ENCODE measurements around the gene GAL3ST1.

Gene GAL3ST1

DNA sequence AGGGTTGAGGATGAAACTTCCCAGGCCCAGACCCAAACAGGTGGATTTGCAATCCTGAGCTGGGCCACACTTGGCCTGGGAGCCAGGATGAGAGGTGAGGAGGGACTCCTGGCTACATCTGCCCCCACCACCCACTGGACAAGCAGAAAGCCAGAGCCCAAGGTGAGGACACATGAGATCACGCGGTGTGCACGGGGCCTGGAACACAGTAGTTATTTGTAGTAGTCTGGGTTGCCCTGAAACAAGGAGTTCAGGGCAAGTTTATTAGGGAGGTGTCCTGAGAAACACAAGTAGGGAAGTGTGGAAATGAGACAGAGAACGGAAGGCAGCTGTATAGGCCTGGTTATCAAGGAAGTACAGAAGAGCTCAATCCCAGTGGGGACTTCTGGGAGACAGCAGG is 27.3 kb downstream of the GAL3ST1 start:
- Histone ChIP-seq H3K27ac (ENCODE audit: low read length) (no peak overlapping the region), H3K4me1 (ENCODE audit: insufficient read depth, low read length) (no peaks in the 10 kb centered on the region), H4K20me1 (ENCODE audit: insufficient read depth, low read length) (no peaks in the 10 kb centered on the region), H3K79me2 (ENCODE audit: insufficient read depth, low read length) (no peaks in the 10 kb centered on the region), H3K27me3 (ENCODE audit: insufficient read depth, low read length, poor library complexity) (peaks cover 3% of the 10 kb centered on the region), H3K36me3 (ENCODE audit: insufficient read depth, low read length) (no peaks in the 10 kb centered on the region), H3K4me3 (ENCODE audit: low read depth in 1 of 2, low read length in 2 of 2) (no peak overlapping the region), H3K4me2 (ENCODE audit: insufficient read depth, low read length) (no peak overlapping the region), H2AFZ (ENCODE audit: low read depth, low read length) (no peak overlapping the region), H3K9me3 (ENCODE audit: insufficient read depth, low read length, severe bottlenecking) (no peaks in the 10 kb centered on the region), H3K9ac (ENCODE audit: low read depth, low read length) (no peak overlapping the region)
- DNase-seq (no peak), ATAC-seq (ENCODE audit: insufficient read depth, low read depth) (no peak)
- TF ChIP-seq, protein P1, sequence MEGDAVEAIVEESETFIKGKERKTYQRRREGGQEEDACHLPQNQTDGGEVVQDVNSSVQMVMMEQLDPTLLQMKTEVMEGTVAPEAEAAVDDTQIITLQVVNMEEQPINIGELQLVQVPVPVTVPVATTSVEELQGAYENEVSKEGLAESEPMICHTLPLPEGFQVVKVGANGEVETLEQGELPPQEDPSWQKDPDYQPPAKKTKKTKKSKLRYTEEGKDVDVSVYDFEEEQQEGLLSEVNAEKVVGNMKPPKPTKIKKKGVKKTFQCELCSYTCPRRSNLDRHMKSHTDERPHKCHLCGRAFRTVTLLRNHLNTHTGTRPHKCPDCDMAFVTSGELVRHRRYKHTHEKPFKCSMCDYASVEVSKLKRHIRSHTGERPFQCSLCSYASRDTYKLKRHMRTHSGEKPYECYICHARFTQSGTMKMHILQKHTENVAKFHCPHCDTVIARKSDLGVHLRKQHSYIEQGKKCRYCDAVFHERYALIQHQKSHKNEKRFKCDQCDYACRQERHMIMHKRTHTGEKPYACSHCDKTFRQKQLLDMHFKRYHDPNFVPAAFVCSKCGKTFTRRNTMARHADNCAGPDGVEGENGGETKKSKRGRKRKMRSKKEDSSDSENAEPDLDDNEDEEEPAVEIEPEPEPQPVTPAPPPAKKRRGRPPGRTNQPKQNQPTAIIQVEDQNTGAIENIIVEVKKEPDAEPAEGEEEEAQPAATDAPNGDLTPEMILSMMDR (IDR thresholded peaks at IDR 0.05; ENCODE audit: borderline replicate concordance, extremely low read depth, low read length, poor library complexity, severe bottlenecking) = no peak
- no peak for TF ChIP-seq EZH2 (IDR thresholded peaks at IDR 0.05; ENCODE audit: borderline replicate concordance, low read depth, low read length, severe bottlenecking)

DNA sequence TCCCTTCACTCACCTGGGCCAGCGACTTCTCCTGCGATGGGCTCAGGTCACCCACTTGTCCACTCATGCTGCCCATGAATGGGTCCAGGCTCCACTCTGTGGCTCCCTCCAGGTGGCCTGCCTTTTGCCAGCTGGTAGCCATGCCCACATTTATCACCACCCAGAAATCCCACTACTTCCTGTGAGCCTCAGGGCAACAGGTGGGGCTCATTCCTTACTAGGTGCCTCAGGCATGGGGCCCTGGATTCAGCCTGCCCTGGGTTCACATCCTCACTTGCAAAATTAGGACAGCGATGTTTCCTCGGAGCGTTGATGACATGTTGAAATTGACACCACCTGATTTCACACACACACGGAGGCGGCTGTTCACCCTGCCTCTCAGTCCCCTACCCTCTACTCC is 27.8 kb downstream of the GAL3ST1 start, which contains the start of gene SEC14L6:
Gene SEC14L6 (minus strand): TSS at position 126 of the 400 bp plus-strand sequence. CDS start 59 bp downstream, at position 67.
- DNase-seq = no peak

DNA sequence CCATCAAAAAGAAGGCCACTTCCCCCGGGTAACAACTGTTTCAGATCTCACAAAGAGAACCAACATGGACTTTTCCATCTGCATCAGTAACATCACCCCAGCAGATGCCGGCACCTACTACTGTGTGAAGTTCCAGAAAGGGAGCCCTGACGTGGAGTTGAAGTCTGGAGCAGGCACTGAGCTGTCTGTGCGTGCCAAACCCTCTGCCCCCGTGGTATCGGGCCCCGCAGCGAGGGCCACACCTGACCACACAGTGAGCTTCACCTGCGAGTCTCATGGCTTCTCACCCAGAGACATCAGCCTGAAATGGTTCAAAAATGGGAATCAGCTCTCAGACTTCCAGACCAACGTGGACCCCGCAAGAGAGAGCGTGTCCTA is 31.7 kb downstream of the GAL3ST1 start:
- Histone ChIP-seq H4K20me1 (ENCODE audit: insufficient read depth, low read length) (no peaks in the 10 kb centered on the region), H3K27ac (ENCODE audit: low read length) (no peak overlapping the region), H3K4me3 (ENCODE audit: low read depth in 1 of 2, low read length in 2 of 2) (no peak overlapping the region), H3K4me2 (ENCODE audit: insufficient read depth, low read length) (no peak overlapping the region), H3K36me3 (ENCODE audit: insufficient read depth, low read length) (no peaks in the 10 kb centered on the region), H3K9me3 (ENCODE audit: insufficient read depth, low read length, severe bottlenecking) (no peaks in the 10 kb centered on the region), H3K4me1 (ENCODE audit: insufficient read depth, low read length) (no peaks in the 10 kb centered on the region), H3K79me2 (ENCODE audit: insufficient read depth, low read length) (no peaks in the 10 kb centered on the region), H3K27me3 (ENCODE audit: insufficient read depth, low read length, poor library complexity) (no peaks in the 10 kb centered on the region), H2AFZ (ENCODE audit: low read depth, low read length) (no peak overlapping the region), H3K9ac (ENCODE audit: low read depth, low read length) (no peak overlapping the region)
- ATAC-seq (ENCODE audit: insufficient read depth, low read depth) (no peak), DNase-seq (no peak)
- TF ChIP-seq, protein P1 (IDR thresholded peaks at IDR 0.05; ENCODE audit: borderline replicate concordance, extremely low read depth, low read length, poor library complexity, severe bottlenecking) = no peak
- TF ChIP-seq EZH2 (IDR thresholded peaks at IDR 0.05; ENCODE audit: borderline replicate concordance, low read depth, low read length, severe bottlenecking) = no peak

More for the DNA sequence above, 27.8 kb downstream of the GAL3ST1 start, which contains the start of gene SEC14L6:
- ATAC-seq (ENCODE audit: insufficient read depth, low read depth) = no peak
- H3K4me2 ChIP-seq (ENCODE audit: insufficient read depth, low read length) = no peak within 1 kb of the TSS
- H4K20me1 ChIP-seq (ENCODE audit: insufficient read depth, low read length) = no peaks in the 10 kb centered on the region
- no peak within 1 kb of the TSS for H3K27ac ChIP-seq (ENCODE audit: low read length)
- H3K27me3 ChIP-seq (ENCODE audit: insufficient read depth, low read length, poor library complexity) = peaks cover 3% of the 10 kb centered on the region
- TF ChIP-seq, protein P1 (IDR thresholded peaks at IDR 0.05; ENCODE audit: borderline replicate concordance, extremely low read depth, low read length, poor library complexity, severe bottlenecking) = no peak
- TF ChIP-seq EZH2 (IDR thresholded peaks at IDR 0.05; ENCODE audit: borderline replicate concordance, low read depth, low read length, severe bottlenecking) = no peak
- H3K4me3 ChIP-seq (ENCODE audit: low read depth in 1 of 2, low read length in 2 of 2) = no peak within 1 kb of the TSS
- H3K9ac ChIP-seq (ENCODE audit: low read depth, low read length) = no peak within 1 kb of the TSS
- no peak within 1 kb of the TSS for H2AFZ ChIP-seq (ENCODE audit: low read depth, low read length)
- H3K9me3 ChIP-seq (ENCODE audit: insufficient read depth, low read length, severe bottlenecking) = no peaks in the 10 kb centered on the region
- no peaks in the 10 kb centered on the region for H3K36me3 ChIP-seq (ENCODE audit: insufficient read depth, low read length)
- H3K4me1 ChIP-seq (ENCODE audit: insufficient read depth, low read length) = no peaks in the 10 kb centered on the region
- H3K79me2 ChIP-seq (ENCODE audit: insufficient read depth, low read length) = no peaks in the 10 kb centered on the region
